Renal cortical epithelial cell (primary cell): ENCODE results near the gene SLAMF7. TPM values are rescaled to one million over a fixed set of nuclear protein-coding genes. Genes with fewer than 3 reads are reported as not detected.
A peak's percentile ranks its signal among the peaks of the same experiment; 100 is the strongest.
"Not testable (repeated sequence)": the region's sequence is repeated elsewhere in the genome, so short reads cannot be mapped to it uniquely, and the experiment has no call there.

ENCODE experiments used
- DNase-seq: peaks from one replicate; pipeline ENCODE4 v3.0.0-alpha.2; 2011; ENCODE audit warnings: low read depth
- total RNA-seq: library from RNA; depleted of rRNA; stranded (reverse); fragments of >200 nt; gene quantifications from 2 replicates; pipeline ENCODE4 v1.2.3, GENCODE V29; 2014

SLAMF7 gene
- total RNA-seq, 1 donor from 2014 or later, result not detected

GRCh38 chr1:160774886-160775719, 36.1 kb downstream of the SLAMF7 start:
- DNase-seq, result no peak

GRCh38 chr1:160776178-160776577, 37.1 kb downstream of the SLAMF7 start:
- no peak for DNase-seq

DNA sequence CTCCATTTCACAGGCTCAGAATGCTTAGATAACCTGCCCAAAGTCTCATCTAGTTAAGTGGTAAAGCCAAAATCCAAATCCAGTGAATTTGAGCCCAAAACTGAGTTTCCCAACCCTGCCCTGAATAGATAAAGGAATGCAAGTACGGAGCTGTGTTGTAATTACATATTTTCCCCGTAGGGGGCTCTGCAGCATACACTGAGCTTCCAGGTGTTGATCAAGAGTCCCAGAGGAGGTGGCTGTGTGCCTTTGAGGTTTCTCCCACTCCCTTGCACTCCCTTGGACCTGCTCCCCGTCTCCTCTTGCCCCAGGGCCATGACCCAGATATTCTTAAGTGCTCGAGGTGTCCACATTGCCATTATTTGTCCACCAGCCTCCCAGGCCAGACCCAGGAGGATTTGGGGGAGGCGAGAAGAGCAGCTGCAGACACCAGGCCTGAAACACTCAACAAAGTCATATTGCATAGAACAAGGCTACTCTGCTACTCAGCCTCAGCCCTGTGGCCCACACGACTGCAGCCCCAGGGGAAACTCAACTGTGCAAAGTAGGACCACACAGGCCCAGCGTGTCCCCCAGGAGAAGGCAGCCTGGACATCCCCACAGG, 38.5 kb downstream of the SLAMF7 start:
- DNase-seq, result no peak

- no peak for DNase-seq
Measured at GRCh38 chr1:160778976-160779375, 39.9 kb downstream of the SLAMF7 start.

GRCh38 chr1:160779626-160780397, 40.8 kb downstream of the SLAMF7 start:
- DNase-seq, result no peak

- no peak for DNase-seq
Measured at GRCh38 chr1:160780398-160780755, 41.3 kb downstream of the SLAMF7 start.

DNA sequence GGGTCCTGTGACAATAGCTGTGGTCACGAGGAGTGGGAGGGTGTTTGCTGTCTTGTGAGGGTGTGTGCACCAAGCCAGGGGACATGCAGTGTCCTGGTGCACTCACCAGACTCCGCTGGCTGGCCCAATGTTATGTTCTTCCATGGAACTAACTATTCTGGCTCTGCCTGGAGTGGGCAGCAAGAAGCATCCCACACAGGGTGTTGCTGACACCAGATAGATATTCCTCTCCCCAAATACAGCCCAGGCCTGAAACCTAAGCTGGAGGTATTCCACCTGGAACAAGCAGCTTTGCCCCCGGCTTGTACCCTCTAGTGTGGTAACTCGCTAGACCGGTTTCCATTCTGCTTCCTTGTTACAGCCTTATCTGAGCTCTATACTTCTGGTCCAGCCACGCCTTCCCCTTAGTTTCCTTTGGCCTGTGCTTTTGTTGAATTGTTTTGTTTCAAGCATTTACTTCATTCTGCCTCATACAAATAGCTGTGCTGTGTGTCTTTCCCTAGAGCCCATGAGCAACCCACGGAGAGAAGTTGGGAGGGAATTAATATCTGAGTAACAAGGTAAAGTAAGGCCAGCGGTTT, 42.2 kb downstream of the SLAMF7 start:
- peak; percentile 30 for DNase-seq

DNA sequence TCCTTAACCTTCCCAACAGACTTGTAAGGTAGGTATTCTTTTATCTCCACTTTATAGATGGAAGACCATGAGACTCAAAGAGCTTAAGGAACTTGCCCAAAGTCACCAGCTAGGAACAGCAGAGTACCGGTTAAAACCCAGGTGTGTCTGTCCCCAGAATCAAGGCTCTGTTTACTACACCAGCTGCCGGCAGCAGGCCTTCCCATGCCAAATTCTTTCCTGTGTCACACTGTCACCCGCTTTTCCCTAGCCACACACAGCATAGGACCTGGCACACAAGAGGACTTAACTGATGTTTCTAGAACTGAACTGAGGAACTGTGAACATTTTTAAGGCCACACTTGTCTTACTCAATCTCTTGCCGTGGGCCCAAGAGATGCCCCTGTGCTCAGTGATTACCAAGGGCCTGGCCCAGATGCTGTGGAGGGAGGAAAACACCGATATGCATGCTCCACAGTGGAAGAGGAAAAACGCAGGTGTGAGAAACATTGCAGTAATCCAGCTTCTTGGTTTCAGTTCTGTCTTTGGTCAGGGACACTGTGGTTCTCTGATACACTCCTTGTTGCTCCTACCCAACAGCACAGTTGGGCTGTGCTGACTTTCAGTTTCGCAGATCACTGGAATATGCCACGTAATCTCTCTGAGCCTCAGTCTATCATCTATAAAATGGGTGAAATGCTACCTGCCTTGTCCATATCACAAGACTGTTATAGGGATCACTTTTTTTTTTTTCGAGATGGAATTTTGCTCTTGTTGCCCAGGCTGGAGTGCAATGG, 43.1 kb downstream of the SLAMF7 start:
- DNase-seq, result no peak

- not testable (repeated sequence) for DNase-seq
Measured at GRCh38 chr1:160782988-160783765, 44.1 kb downstream of the SLAMF7 start.

DNA sequence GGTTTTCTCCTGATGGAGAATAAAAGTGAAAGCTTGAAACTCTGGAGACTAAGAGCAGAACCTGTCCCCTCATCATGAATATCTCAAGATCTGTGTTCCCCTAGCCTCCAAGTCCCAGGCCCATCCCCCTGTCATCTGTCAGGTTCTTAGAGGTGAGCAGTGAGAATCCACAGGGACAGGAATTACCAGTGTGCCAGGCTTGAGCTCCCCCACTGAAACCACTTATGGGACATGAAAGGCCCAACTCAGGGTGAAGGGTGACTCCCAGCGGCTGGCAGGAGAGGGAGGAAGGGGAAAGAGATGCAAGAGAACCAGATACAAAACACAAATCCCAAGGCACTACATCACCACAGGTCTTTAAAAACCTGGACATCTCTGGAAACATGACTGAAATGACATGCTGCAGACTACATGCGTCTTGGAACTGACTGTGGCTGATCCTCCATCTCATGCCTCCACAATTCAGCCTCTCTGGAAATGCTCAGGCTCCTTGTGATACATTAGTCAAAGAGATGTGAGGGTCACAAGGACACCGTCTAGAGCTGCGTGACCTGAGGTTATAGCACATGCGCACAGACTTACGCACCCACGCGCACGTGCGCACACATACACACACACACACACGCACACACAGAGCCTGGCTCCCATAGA, 50.1 kb downstream of the SLAMF7 start:
- no peak for DNase-seq

DNA sequence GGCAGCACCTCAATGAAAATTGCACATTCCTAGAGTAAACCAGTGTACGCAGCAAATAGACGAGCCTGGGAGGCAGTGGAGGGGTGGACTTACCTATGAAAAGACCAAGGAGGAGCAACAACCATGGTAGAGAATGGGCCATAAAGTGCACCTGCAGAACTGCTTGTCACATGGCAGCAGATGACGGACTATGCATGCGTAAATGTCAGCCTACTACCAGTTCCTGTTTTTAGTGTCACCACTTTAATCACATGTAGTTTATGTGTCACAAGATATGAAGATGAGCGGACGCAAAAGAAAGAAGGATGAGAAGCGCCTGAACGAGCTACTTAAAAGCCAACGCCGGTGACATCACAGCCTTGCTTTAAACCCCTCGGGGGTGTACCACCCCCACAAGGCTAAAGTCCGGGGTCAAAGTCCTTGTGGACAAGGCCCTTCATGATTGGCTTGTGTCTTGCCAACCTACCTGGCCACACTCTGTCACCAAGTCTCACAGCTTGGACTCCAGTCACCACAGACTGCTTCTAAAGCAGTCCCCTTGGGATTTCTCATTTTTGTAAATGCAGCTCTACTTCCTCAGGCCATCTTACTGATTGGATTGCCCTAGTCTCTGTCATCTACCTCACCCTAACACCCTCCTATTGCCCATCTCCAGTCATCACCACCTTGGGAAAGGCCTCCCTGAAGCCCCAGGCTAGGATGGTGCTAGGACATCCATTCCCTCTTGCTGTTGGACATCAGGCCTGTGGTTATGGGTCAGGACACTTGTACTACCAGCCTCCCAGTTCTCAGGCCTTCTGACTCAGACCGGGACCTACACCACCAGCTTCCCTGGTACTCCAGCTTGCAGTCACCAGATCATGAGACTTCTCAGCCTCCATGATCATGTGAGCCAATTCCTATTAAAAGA, 50.9 kb downstream of the SLAMF7 start:
- DNase-seq, result no peak

- no peak for DNase-seq
Measured at GRCh38 chr1:160794376-160794775, 55.3 kb downstream of the SLAMF7 start.

DNA sequence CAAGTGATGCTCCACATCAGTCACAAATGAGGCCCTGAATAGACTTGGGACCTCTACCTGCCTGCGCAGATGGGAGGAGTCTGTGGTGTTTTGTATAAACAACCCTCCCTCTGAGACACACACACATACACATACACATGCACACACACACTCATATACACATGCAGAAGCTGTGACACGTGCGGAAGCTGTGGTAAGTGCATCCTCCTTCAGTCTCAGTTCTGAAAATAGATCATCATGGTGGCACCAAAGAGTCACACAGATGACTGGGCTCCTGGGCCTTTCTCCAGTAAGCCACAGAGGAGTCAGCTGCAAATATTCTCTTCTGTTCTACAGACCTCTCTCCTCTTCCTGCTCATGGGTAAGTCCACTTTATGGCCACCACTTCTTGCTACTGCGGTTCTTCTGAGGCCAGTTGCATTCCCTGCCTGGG, 56.9 kb downstream of the SLAMF7 start, which contains the start of gene LY9:
TSS of gene LY9 (plus strand) at position 224 of the 433 bp plus-strand sequence. CDS start at position 238, 14 bp downstream.
- DNase-seq, result no peak

DNA sequence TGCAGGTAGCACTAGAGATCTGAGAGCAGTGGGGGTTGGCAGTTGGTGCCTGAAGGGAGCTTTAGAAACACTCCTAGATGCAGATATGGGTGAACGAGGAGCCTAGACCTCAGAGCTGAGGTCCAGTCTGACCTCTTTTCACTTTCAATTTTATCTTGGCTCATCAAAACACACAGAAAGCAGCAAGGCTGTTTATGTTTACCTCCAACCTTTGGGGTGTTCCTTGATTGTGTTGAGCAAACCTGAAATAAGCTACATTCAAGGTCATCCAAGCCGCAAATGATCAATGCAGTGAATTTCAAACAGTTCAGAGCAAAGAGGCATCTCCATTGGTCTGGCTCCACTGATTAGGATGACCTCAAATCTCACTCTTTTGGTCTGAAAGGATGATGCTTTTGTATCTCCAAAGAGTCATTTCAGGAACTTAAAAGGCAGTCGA, 58.2 kb downstream of the SLAMF7 start:
- DNase-seq, result no peak

- no peak for DNase-seq
Measured at GRCh38 chr1:160797861-160798273, 58.8 kb downstream of the SLAMF7 start.

DNA sequence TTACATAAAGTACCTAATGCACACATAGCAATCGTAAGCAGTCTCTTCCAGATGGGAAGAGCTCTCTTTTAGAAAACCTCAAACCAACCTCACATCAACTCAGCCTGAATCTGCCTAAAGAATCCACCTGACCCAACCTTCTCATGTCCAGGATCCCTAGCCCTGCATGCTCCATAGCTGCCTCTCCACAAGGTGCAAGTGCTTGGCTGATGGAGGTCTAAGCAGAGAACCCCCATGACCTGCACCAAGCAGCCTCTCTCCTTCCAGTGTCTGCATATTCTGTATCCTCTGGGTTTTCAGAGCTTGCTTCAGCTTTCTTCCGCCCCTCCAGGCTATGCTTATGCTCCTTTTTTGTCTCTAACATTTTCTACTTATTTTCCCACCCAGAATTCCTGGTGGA, 59.4 kb downstream of the SLAMF7 start:
- no peak for DNase-seq

- no peak for DNase-seq
Measured at GRCh38 chr1:160799641-160800040, 60.6 kb downstream of the SLAMF7 start.

GRCh38 chr1:160800142-160800541, 61.1 kb downstream of the SLAMF7 start:
- no peak for DNase-seq
